Measurements from ENCODE around the gene ZNF71.

The ZNF71 gene

GRCh38 chr19:56611288-56611687, 16.2 kb downstream of the ZNF71 start:
- no peaks in the 10 kb centered on the region for H3K79me2 ChIP-seq (ENCODE audit: control insufficient read depth, low read length)

DNA sequence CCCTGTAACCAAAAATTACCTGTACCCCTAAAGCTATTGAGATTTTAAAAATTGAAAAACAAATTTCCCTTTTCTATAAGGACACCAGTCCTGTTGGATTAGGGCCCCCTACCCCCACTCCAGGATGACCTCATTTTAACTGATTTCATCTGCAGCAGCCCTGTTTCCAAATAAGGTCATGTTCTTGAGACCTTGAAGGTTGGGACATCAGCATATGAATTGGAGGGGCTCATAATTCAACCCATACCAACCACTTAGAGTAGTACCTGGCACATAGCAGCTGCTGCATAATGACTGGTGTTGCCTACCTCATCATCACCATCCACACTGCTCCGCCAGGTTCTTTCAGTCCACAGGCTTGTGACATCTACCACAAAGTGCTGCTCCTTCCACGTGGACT, 17.6 kb downstream of the ZNF71 start:
- H3K9me3 ChIP-seq (ENCODE audit: control insufficient read depth, insufficient read depth, low read length) = peaks cover 20% of the 10 kb centered on the region; the same call in 1 of the 2 replicates

More at GRCh38 chr19:56611288-56611687, 16.2 kb downstream of the ZNF71 start:
- Histone ChIP-seq H4K20me1 (ENCODE audit: control insufficient read depth, insufficient read depth, low read depth, low read length) (no peaks in the 10 kb centered on the region), H3K4me2 (ENCODE audit: low read length) (no peak overlapping the region), H3K9me3 (ENCODE audit: control insufficient read depth, insufficient read depth, low read length) (peaks cover 17% of the 10 kb centered on the region; the same call in 1 of the 2 replicates), H3F3A (ENCODE audit: control insufficient read depth, insufficient read depth) (no peaks in the 10 kb centered on the region), H3K9me2 (replicated peaks; ENCODE audit: control insufficient read depth, low read length) (no peaks in the 10 kb centered on the region), H3K27ac (ENCODE audit: low read depth, low read length) (no peak overlapping the region), H3K4me3 (ENCODE audit: low read length) (no peak overlapping the region), H3K4me1 (ENCODE audit: control insufficient read depth, low read length) (no peaks in the 10 kb centered on the region), H3K36me3 (ENCODE audit: control insufficient read depth, low read length) (no peaks in the 10 kb centered on the region), H3K27me3 (ENCODE audit: control insufficient read depth, low read length) (no peaks in the 10 kb centered on the region)
- TF ChIP-seq, protein P1, sequence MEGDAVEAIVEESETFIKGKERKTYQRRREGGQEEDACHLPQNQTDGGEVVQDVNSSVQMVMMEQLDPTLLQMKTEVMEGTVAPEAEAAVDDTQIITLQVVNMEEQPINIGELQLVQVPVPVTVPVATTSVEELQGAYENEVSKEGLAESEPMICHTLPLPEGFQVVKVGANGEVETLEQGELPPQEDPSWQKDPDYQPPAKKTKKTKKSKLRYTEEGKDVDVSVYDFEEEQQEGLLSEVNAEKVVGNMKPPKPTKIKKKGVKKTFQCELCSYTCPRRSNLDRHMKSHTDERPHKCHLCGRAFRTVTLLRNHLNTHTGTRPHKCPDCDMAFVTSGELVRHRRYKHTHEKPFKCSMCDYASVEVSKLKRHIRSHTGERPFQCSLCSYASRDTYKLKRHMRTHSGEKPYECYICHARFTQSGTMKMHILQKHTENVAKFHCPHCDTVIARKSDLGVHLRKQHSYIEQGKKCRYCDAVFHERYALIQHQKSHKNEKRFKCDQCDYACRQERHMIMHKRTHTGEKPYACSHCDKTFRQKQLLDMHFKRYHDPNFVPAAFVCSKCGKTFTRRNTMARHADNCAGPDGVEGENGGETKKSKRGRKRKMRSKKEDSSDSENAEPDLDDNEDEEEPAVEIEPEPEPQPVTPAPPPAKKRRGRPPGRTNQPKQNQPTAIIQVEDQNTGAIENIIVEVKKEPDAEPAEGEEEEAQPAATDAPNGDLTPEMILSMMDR (IDR thresholded peaks at IDR 0.05; ENCODE audit: low read depth, low read length, poor library complexity, severe bottlenecking) = no peak
- no peak for TF ChIP-seq EZH2phosphoT487 (IDR thresholded peaks at IDR 0.05; ENCODE audit: borderline replicate concordance, low read length)

GRCh38 chr19:56613639-56614038, 18.5 kb downstream of the ZNF71 start:
- Histone ChIP-seq H3K4me3 (ENCODE audit: low read length) (no peak overlapping the region), H3K27ac (ENCODE audit: low read depth, low read length) (no peak overlapping the region), H3K9me3 (ENCODE audit: control insufficient read depth, insufficient read depth, low read length) (peaks cover 20% of the 10 kb centered on the region; the same call in 1 of the 2 replicates), H3K4me1 (ENCODE audit: control insufficient read depth, low read length) (no peaks in the 10 kb centered on the region), H3F3A (ENCODE audit: control insufficient read depth, insufficient read depth) (no peaks in the 10 kb centered on the region), H3K9me2 (replicated peaks; ENCODE audit: control insufficient read depth, low read length) (no peaks in the 10 kb centered on the region), H3K36me3 (ENCODE audit: control insufficient read depth, low read length) (no peaks in the 10 kb centered on the region), H4K20me1 (ENCODE audit: control insufficient read depth, insufficient read depth, low read depth, low read length) (no peaks in the 10 kb centered on the region), H3K4me2 (ENCODE audit: low read length) (no peak overlapping the region), H3K27me3 (ENCODE audit: control insufficient read depth, low read length) (no peaks in the 10 kb centered on the region), H3K79me2 (ENCODE audit: control insufficient read depth, low read length) (no peaks in the 10 kb centered on the region)
- TF ChIP-seq EZH2phosphoT487 (IDR thresholded peaks at IDR 0.05; ENCODE audit: borderline replicate concordance, low read length) = no peak
- TF ChIP-seq, protein P1 (IDR thresholded peaks at IDR 0.05; ENCODE audit: low read depth, low read length, poor library complexity, severe bottlenecking) = no peak

More for the DNA sequence above, 17.6 kb downstream of the ZNF71 start:
- Histone ChIP-seq H3K4me1 (ENCODE audit: control insufficient read depth, low read length) (no peaks in the 10 kb centered on the region), H3K9me2 (replicated peaks; ENCODE audit: control insufficient read depth, low read length) (no peaks in the 10 kb centered on the region), H3K27ac (ENCODE audit: low read depth, low read length) (no peak overlapping the region), H3K27me3 (ENCODE audit: control insufficient read depth, low read length) (no peaks in the 10 kb centered on the region), H3K4me2 (ENCODE audit: low read length) (no peak overlapping the region), H3K36me3 (ENCODE audit: control insufficient read depth, low read length) (no peaks in the 10 kb centered on the region), H4K20me1 (ENCODE audit: control insufficient read depth, insufficient read depth, low read depth, low read length) (no peaks in the 10 kb centered on the region), H3K4me3 (ENCODE audit: low read length) (no peak overlapping the region), H3F3A (ENCODE audit: control insufficient read depth, insufficient read depth) (no peaks in the 10 kb centered on the region), H3K79me2 (ENCODE audit: control insufficient read depth, low read length) (no peaks in the 10 kb centered on the region)
- TF ChIP-seq, protein P1 (IDR thresholded peaks at IDR 0.05; ENCODE audit: low read depth, low read length, poor library complexity, severe bottlenecking) = no peak
- TF ChIP-seq EZH2phosphoT487 (IDR thresholded peaks at IDR 0.05; ENCODE audit: borderline replicate concordance, low read length) = no peak

Data from DOHH2 (cell line).